ENCODE measurements around the gene SLC16A4. TPM values are rescaled to one million over a fixed set of nuclear protein-coding genes. Genes with fewer than 3 reads are reported as not detected.

Gene SLC16A4
- total and polyA plus RNA-seq, 2 of the 8 experiments (the other 6 are each of a cell fraction or from before 2014, with no cell fraction given): 0.30 to 0.43 TPM

DNA sequence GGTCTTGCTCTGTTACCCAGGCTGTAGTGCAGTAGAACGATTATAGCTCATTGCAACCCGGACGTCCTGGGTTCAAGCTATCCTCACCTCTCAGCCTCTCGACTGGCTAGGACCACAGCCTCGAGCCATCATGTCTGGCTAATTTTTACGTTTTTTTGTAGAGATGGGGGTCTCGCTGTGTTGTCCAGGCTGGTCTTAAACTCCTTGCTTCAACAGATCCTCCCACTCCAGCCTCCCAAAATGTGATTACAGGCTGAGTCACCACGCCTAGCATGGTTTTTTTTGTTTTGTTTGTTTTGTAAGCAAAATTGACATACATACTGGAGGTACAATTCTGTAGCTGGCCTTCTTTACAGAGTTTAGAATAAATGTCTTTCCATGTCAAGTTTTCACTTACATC is 17.7 kb upstream of the SLC16A4 start (continued):
- TF ChIP-seq SIN3A (conservative IDR thresholded peaks at IDR 0.05 in 1 of 2, IDR thresholded peaks at IDR 0.05 in 1 of 2; ENCODE audit: low read depth in 1 of 2, low read length in 2 of 2): no peak
- TF ChIP-seq PHF8 (conservative IDR thresholded peaks at IDR 0.05; ENCODE audit: low read depth, low read length): no peak

Measured in H1 (cell line).